Hematopoietic multipotent progenitor cell treated with erythropoietin and hydrocortisone succinate and interleukin-3 and kit ligand, for 8 days (in vitro differentiated cells): ENCODE results near the gene XYLT1.
"Not testable (repeated sequence)": the region's sequence is repeated elsewhere in the genome, so short reads cannot be mapped to it uniquely, and the experiment has no call there.

Experiments used
- DNase-seq: peaks from one replicate; pipeline ENCODE4 v3.0.0-alpha.2; 2015

The XYLT1 gene

DNA sequence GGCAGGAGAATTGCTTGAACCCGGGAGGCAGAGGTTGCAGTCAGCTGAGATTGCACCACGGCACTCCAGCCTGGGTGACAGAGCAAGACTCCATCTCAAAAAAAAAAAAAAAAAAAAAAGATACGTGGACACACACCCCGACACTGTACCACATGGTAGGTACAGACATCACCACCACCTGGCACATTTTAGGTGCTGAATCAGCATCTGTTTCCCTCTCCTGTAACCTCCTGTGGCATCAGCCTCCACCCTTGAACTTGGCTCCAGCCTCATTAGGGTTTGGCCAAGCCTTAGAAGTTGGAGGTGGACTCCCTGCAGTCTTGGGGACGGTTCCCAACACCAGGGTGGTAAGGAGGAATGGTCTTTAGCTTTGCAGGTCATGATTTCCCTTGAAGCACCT is 46.0 kb downstream of the XYLT1 start:
- no peak for DNase-seq

- DNase-seq, result no peak
Measured at GRCh38 chr16:17423221-17423620, 47.5 kb downstream of the XYLT1 start.

- DNase-seq, result no peak
Measured at GRCh38 chr16:17420816-17421215, 49.9 kb downstream of the XYLT1 start.

- no peak for DNase-seq
Measured at GRCh38 chr16:17419266-17419665, 51.5 kb downstream of the XYLT1 start.

- no peak for DNase-seq
Measured at GRCh38 chr16:17417740-17418139, 53.0 kb downstream of the XYLT1 start.

- DNase-seq, result peak; percentile 14
Measured at GRCh38 chr16:17416461-17417311, 54.1 kb downstream of the XYLT1 start.

GRCh38 chr16:17414916-17415315 is 55.8 kb downstream of the XYLT1 start:
- no peak for DNase-seq

DNA sequence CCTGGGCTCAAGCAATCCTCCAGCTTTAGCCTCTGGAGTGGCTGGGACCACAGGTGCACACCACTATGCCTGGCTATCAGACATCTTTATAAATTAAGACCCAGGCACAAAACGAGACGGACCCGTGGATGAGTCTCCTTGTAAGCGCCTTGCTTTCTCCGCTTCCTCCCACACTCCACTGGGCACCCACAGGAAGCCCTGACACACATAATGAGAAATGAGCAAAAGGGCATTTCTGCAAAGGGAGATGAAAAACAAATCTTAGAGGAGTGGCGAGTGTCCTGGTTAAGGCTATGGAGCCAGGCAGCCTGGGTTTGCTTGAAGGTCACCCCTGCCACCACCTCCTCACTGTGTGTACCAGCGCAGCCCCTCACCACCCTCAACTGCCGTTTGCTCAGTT is 56.3 kb downstream of the XYLT1 start:
- no peak for DNase-seq

DNA sequence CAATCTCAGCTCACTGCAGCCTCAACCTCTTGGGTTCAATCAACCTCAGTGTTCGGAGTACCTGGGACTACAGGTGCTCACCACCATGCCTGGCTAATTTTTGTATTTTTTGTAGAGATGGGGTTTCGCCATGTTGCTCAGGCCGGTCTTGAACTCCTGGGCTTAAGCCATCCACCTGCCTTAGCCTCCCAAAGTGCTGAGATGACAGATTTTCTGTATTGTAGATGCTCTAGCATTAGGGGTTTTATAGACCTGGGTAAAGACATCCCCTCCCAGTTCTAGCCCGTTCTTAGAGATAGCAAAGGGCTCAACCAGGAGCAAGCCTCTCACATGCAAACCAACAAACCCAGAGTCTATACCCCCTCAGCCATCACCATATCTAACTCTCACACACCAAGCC is 57.3 kb downstream of the XYLT1 start:
- DNase-seq, result no peak

DNA sequence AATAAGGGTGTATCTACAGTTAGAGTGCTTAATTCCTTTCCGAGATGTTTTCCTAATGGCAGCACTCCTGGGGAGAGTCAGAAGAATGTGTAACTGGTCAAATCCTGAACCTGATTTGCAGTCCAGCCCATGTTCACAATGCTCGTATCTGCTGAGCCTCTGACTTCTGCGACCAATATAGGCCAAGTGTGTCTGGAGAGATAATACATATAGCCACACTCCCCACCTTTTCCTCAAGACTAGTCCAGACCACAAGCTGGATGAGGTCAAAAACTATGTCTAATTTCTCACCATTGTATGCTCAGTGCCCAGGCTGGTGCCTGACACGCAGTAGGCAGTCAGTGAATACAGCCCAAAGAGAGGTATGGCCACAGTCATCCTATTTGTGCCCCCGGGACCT is 58.0 kb downstream of the XYLT1 start:
- peak; percentile 20 for DNase-seq

DNA sequence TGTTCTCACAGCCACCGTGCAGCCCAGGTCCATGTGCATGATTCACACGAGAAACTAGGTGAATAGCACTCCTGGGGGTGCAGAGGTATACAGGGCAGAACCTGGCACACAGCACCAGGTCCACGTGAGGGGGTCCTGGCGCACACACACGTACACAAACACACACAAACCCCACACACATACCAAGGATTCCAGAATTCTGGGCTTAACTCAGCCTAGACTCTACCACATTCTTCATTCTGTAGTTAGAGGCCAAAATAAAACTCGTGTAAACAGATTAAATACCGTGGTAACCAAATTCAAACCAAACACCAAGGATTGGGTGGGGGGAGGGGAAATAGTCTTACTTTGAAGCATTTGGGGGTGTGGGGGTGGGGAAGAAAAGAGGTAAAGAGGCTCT is 58.5 kb downstream of the XYLT1 start:
- no peak for DNase-seq

DNA sequence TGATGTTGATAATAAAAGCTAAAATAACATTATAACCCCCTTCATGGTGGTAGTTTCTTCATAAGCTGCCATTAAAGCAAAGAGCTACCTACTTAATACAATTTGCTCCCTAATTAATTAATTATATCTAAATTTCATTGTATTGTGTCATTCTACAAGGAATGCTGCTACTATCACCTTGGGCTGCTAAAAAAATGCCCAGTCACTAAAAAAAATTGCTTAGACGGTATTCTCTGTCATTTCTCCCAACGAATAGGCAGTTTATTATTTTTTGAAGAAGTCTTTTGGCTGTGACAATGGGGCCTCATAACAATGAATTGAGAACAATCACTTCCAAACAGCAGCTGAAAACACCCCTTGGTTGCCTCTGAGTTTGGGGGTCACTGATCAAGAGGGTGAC is 59.5 kb downstream of the XYLT1 start:
- DNase-seq, result no peak

DNA sequence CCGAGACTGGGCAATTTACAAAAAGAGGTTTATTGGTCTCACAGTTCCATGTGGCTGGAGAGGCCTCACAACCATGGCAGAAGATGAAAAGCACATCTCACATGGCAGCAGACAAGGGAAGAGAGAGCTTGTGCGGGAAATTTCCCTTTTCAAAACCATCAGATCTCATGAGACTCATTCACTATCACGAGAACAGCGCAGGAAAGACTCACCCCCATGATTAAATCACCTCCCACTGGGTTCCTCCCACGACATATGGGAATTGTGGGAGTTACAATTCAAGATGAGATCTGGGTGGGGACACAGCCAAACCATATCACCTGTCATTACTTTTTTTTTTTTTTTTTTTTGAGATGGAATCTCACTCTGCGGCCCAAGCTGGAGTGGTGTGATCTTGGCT is 60.4 kb downstream of the XYLT1 start:
- DNase-seq, result not testable (repeated sequence)

DNA sequence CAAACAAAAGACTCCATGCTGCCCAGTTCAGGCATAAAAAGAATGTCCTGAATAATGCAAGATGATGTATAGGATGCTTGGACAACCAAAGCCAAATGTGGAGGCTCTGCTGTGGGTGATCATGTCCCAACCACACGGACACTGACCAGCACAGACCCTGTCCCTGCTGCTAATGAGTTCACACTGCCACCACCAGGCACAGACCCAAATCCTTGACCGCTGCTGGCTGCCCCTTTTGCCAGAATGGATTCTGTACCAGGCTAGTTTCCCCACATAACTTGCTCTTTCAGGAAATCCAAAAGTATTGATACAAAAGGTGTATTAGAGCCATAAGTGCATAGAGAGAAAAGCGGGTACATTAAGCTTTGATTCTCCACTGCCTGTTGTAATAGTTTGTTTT is 60.9 kb downstream of the XYLT1 start:
- DNase-seq, result no peak

GRCh38 chr16:17408955-17409441 is 61.8 kb downstream of the XYLT1 start:
- no peak for DNase-seq

DNA sequence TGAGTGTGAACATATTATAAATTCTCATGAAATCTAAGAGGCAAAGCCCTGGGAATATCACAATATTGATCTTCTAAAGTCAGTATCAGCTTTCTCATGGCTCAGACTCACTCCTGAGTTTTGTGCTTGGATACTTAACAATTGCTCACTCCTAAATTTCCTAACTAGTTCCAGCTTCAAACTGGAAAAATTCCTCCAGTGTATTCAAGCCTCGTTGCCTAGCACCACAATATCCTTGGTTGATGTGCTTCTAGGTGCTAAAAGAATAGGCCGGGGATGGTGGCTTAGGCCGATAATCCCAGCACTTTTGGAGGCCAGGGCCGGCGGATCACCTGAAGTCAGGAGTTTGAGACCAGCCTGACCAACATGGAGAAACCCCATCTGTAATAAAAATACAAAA is 62.5 kb downstream of the XYLT1 start:
- DNase-seq, result no peak

GRCh38 chr16:17407321-17407720 is 63.4 kb downstream of the XYLT1 start:
- no peak for DNase-seq

- DNase-seq, result no peak
Measured at GRCh38 chr16:17404941-17405689, 65.6 kb downstream of the XYLT1 start.

GRCh38 chr16:17403859-17404545 is 66.8 kb downstream of the XYLT1 start:
- no peak for DNase-seq

DNA sequence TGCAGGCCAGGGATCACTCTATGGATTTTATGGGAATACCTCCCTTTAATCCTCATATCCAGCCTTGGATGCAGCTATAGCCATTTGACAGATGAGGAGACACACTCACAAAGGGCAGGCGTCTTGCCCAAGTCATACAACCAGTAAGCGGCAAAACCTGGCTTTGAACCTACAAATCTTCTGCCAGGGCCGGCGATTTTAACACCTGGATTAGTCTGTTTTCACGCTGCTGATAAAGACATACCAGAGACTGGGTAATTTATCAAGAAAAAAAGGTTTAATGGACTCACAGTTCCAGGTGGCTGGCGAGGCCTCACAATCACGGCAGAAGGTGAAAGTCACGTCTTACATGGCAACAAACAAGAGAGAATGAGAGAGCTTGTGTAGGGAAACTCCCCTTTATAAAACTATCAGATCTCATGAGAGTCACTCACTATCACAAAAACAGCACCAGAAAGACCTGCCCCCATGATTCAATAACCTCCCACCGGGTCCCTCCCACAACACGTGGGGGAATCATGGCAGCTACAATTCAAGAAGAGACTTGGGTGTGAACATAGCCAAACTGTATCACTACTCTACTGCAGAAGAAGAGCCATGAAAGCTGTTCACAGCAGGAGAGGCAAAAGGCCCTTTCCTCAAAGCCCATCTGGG is 67.5 kb downstream of the XYLT1 start:
- no peak for DNase-seq

GRCh38 chr16:17397499-17397891 is 73.3 kb downstream of the XYLT1 start:
- peak; percentile 88 for DNase-seq

GRCh38 chr16:17396762-17397498 is 73.8 kb downstream of the XYLT1 start:
- DNase-seq, result peak; percentile 84
